G401.6 (cell line): ENCODE results near the gene OR2A42.
"Not testable (repeated sequence)": the region's sequence is repeated elsewhere in the genome, so short reads cannot be mapped to it uniquely, and the experiment has no call there.

Experiments used
- FAIRE-seq: peaks from 2 replicates; lab custom pipeline; 2012; peaks lifted over from hg19 to GRCh38; lab: Jason Lieb, UNC

Gene OR2A42

GRCh38 chr7:144220531-144220930 lies 18.9 kb downstream of the OR2A42 start:
- not testable (repeated sequence) for FAIRE-seq

- FAIRE-seq, result not testable (repeated sequence)
Observed at GRCh38 chr7:144219149-144219548, 20.3 kb downstream of the OR2A42 start.

- FAIRE-seq, result not testable (repeated sequence)
Observed at GRCh38 chr7:144218581-144218980, 20.8 kb downstream of the OR2A42 start.

- not testable (repeated sequence) for FAIRE-seq
Observed at GRCh38 chr7:144217200-144217599, 22.2 kb downstream of the OR2A42 start.

GRCh38 chr7:144205306-144205705 lies 34.1 kb downstream of the OR2A42 start:
- FAIRE-seq, result not testable (repeated sequence)

- FAIRE-seq, result not testable (repeated sequence)
Observed at GRCh38 chr7:144203086-144203485, 36.3 kb downstream of the OR2A42 start.

GRCh38 chr7:144201978-144202377 lies 37.4 kb downstream of the OR2A42 start:
- FAIRE-seq, result not testable (repeated sequence)

- FAIRE-seq, result not testable (repeated sequence)
Observed at GRCh38 chr7:144198934-144199333, 40.5 kb downstream of the OR2A42 start.

GRCh38 chr7:144195212-144195872 lies 44.1 kb downstream of the OR2A42 start, which contains the start of gene ARHGEF35:
ARHGEF35 (minus strand) TSS chr7:144195833; CDS start chr7:144188383, 7,450 bp downstream.
- FAIRE-seq, result not testable (repeated sequence)

GRCh38 chr7:144194453-144194852 lies 45.0 kb downstream of the OR2A42 start:
- not testable (repeated sequence) for FAIRE-seq

- FAIRE-seq, result not testable (repeated sequence)
Observed at GRCh38 chr7:144193782-144194181, 45.6 kb downstream of the OR2A42 start.

GRCh38 chr7:144188578-144189171 lies 50.7 kb downstream of the OR2A42 start:
- not testable (repeated sequence) for FAIRE-seq

- not testable (repeated sequence) for FAIRE-seq
Observed at GRCh38 chr7:144187848-144188247, 51.6 kb downstream of the OR2A42 start.

- not testable (repeated sequence) for FAIRE-seq
Observed at GRCh38 chr7:144183166-144183565, 56.2 kb downstream of the OR2A42 start, which contains the start of gene CTAGE4. CTAGE4 (plus strand) TSS chr7:144183466; CDS start chr7:144183504, 38 bp downstream.

- FAIRE-seq, result not testable (repeated sequence)
Observed at GRCh38 chr7:144179165-144179479, 60.3 kb downstream of the OR2A42 start.

- FAIRE-seq, result not testable (repeated sequence)
Observed at GRCh38 chr7:144178380-144179164, 60.8 kb downstream of the OR2A42 start.
